ENCODE data around the gene CARD18.

- TF ChIP-seq FOSL2 (IDR thresholded peaks at IDR 0.05) (no peak), FOSL2 (CRISPR knock-in tag; IDR thresholded peaks at IDR 0.05) (no peak), CTCF (IDR thresholded peaks at IDR 0.05) (no peak), ZFP36 (IDR thresholded peaks at IDR 0.05; ENCODE audit: borderline replicate concordance, partially characterized antibody) (no peak), EP300 (IDR thresholded peaks at IDR 0.05) (no peak), POLR2A (IDR thresholded peaks at IDR 0.05; ENCODE audit: low read length) (no peak), RARB (CRISPR knock-in tag; IDR thresholded peaks at IDR 0.05) (no peak), CHD2 (IDR thresholded peaks at IDR 0.05; ENCODE audit: low read length, partially characterized antibody) (no peak), CBX8 (IDR thresholded peaks at IDR 0.05) (no peak), JUN (IDR thresholded peaks at IDR 0.05) (no peak), KDM1A (IDR thresholded peaks at IDR 0.05; ENCODE audit: low read depth) (no peak), RAD21 (conservative IDR thresholded peaks at IDR 0.05 in 1 of 2, IDR thresholded peaks at IDR 0.05 in 1 of 2) (no peak), NPAS2 (CRISPR knock-in tag; IDR thresholded peaks at IDR 0.05; ENCODE audit: borderline replicate concordance) (no peak), MAX (IDR thresholded peaks at IDR 0.05) (no peak), EHF (CRISPR knock-in tag; IDR thresholded peaks at IDR 0.05) (no peak)
Observed at GRCh38 chr11:105100206-105100605, 39.4 kb downstream of the CARD18 start.

Data from A549 (cell line).